Sigmoid colon (tissue), 4 donors: ENCODE data around the gene CNN2.

Experiments used
- EP300 ChIP-seq, 4 donors: sonication (generic); formaldehyde crosslinking; IDR thresholded peaks; one replicate each; pipeline ENCODE4 v1.6.1; 2017; ENCODE audit warnings: antibody characterized with exemption in 4 of 4
- POLR2A ChIP-seq, 2 donors: fragments of 450-650 bp; IDR thresholded peaks; one replicate each; pipeline ENCODE4 v1.6.1; 2016; ENCODE audit warnings: antibody characterized with exemption in 2 of 2, mild to moderate bottlenecking in 2 of 2, moderate library complexity in 2 of 2
- POLR2AphosphoS5 ChIP-seq, 4 donors: sonication (generic); formaldehyde crosslinking; IDR thresholded peaks; one replicate each; pipeline ENCODE4 v1.6.1; 2017; ENCODE audit warnings: antibody characterized with exemption in 4 of 4
- TF ChIP-seq, protein P1 (sequence below), 4 experiments: fragments of 450-650 bp in 3 of 4; fragments of 200-600 bp in 1 of 4; IDR thresholded peaks; one replicate each; pipeline ENCODE4 v1.5.1; 2016 to 2019; ENCODE audit warnings: antibody characterized with exemption in 4 of 4, mild to moderate bottlenecking in 3 of 4, moderate library complexity in 2 of 4

DNA sequence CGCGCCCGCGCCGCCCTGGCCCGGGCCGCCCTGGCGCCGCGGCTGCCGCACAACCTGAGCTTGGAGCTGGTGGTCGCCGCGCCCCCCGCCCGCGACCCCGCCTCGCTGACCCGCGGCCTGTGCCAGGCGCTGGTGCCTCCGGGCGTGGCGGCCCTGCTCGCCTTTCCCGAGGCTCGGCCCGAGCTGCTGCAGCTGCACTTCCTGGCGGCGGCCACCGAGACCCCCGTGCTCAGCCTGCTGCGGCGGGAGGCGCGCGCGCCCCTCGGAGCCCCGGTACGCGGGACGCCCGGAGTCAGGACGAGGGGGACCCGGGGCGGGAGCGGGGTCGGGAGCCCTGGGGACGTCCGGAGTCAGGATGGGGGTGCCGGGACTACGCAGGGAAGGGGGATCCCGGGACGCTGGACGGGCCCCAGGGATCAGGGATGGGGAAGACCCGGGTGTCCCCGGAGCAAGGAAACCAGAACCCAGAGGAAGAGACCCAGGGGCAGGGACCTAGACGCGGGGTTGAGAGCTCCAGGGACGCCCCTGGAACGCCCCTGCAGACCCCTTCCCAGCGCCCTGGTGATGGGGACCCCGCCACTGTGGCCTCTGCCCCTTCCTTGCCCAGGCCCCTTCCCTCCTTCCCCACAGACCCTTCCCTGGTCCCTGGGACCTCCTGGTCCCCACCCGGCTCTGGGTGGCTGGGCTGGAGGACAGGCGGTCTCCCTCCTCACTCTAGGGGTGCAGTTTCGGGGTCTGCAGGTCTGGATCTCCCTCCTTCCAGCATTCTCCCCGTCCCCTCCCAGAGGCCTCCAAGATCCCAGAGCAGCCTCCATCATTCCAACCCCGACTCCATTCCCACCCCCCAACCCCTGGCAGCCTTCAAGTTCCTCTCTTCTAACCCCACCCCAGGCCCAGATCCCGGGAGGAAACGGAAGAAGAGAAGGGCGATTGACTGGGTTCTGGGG, 25.5 kb upstream of the CNN2 start:
- TF ChIP-seq POLR2A (IDR thresholded peaks at IDR 0.05) (no peak), POLR2AphosphoS5 (IDR thresholded peaks at IDR 0.05) (no peak), EP300 (IDR thresholded peaks at IDR 0.05) (no peak)
- TF ChIP-seq, protein P1, sequence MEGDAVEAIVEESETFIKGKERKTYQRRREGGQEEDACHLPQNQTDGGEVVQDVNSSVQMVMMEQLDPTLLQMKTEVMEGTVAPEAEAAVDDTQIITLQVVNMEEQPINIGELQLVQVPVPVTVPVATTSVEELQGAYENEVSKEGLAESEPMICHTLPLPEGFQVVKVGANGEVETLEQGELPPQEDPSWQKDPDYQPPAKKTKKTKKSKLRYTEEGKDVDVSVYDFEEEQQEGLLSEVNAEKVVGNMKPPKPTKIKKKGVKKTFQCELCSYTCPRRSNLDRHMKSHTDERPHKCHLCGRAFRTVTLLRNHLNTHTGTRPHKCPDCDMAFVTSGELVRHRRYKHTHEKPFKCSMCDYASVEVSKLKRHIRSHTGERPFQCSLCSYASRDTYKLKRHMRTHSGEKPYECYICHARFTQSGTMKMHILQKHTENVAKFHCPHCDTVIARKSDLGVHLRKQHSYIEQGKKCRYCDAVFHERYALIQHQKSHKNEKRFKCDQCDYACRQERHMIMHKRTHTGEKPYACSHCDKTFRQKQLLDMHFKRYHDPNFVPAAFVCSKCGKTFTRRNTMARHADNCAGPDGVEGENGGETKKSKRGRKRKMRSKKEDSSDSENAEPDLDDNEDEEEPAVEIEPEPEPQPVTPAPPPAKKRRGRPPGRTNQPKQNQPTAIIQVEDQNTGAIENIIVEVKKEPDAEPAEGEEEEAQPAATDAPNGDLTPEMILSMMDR (IDR thresholded peaks at IDR 0.05): no peak
